ENCODE results near the gene SNX10.

SNX10 gene

GRCh38 chr7:26417911-26418413 lies 126.3 kb downstream of the SNX10 start:
- H3K27me3 ChIP-seq (replicated peaks; ENCODE audit: insufficient read depth, low read length) = no peaks in the 10 kb centered on the region
- no peaks in the 10 kb centered on the region for H3K9me2 ChIP-seq (replicated peaks; ENCODE audit: insufficient read depth, low read length)
- H3K4me1 ChIP-seq (ENCODE audit: low read length) = no peaks in the 10 kb centered on the region
- H3K36me3 ChIP-seq (replicated peaks; ENCODE audit: insufficient read depth, low read length) = no peaks in the 10 kb centered on the region
- H3K27ac ChIP-seq (ENCODE audit: low read length) = no peak overlapping the region
- no peaks in the 10 kb centered on the region for H3K79me2 ChIP-seq (ENCODE audit: low read length)
- H3F3A ChIP-seq (ENCODE audit: insufficient read depth, low read length) = no peaks in the 10 kb centered on the region
- H3K4me3 ChIP-seq (ENCODE audit: low read length) = no peak overlapping the region
- no peak overlapping the region for H2AFZ ChIP-seq (ENCODE audit: low read length)
- H3K9me3 ChIP-seq (replicated peaks; ENCODE audit: insufficient read depth, low read length) = no peaks in the 10 kb centered on the region
- no peak overlapping the region for H3K9ac ChIP-seq (ENCODE audit: low read length)
- H4K20me1 ChIP-seq (ENCODE audit: insufficient read depth, low read length) = no peaks in the 10 kb centered on the region
- no peak for DNase-seq
- H3K4me2 ChIP-seq (ENCODE audit: low read depth, low read length) = no peak overlapping the region
- TF ChIP-seq EZH2 (optimal IDR thresholded peaks at IDR 0.05; ENCODE audit: low read depth, low read length) (no peak), EZH2phosphoT487 (IDR thresholded peaks at IDR 0.05; ENCODE audit: low read length) (no peak), CTCF (IDR thresholded peaks at IDR 0.05; ENCODE audit: low read length) (no peak)

- no peaks in the 10 kb centered on the region for H3F3A ChIP-seq (ENCODE audit: insufficient read depth, low read length)
- no peaks in the 10 kb centered on the region for H3K27me3 ChIP-seq (replicated peaks; ENCODE audit: insufficient read depth, low read length)
- no peak overlapping the region for H3K27ac ChIP-seq (ENCODE audit: low read length)
- H3K4me2 ChIP-seq (ENCODE audit: low read depth, low read length) = no peak overlapping the region
- TF ChIP-seq CTCF (IDR thresholded peaks at IDR 0.05; ENCODE audit: low read length) (no peak), EZH2phosphoT487 (IDR thresholded peaks at IDR 0.05; ENCODE audit: low read length) (no peak), EZH2 (optimal IDR thresholded peaks at IDR 0.05; ENCODE audit: low read depth, low read length) (no peak)
- DNase-seq = no peak
- H3K79me2 ChIP-seq (ENCODE audit: low read length) = no peaks in the 10 kb centered on the region
- H3K9me2 ChIP-seq (replicated peaks; ENCODE audit: insufficient read depth, low read length) = no peaks in the 10 kb centered on the region
- no peaks in the 10 kb centered on the region for H3K36me3 ChIP-seq (replicated peaks; ENCODE audit: insufficient read depth, low read length)
- no peaks in the 10 kb centered on the region for H3K9me3 ChIP-seq (replicated peaks; ENCODE audit: insufficient read depth, low read length)
- no peaks in the 10 kb centered on the region for H4K20me1 ChIP-seq (ENCODE audit: insufficient read depth, low read length)
- H3K4me3 ChIP-seq (ENCODE audit: low read length) = no peak overlapping the region
- H2AFZ ChIP-seq (ENCODE audit: low read length) = no peak overlapping the region
- H3K9ac ChIP-seq (ENCODE audit: low read length) = no peak overlapping the region
- H3K4me1 ChIP-seq (ENCODE audit: low read length) = no peaks in the 10 kb centered on the region
These were observed 127.5 kb downstream of the SNX10 start for GRCh38 chr7:26419198-26419597.

GRCh38 chr7:26420422-26421019 lies 128.9 kb downstream of the SNX10 start:
- H3F3A ChIP-seq (ENCODE audit: insufficient read depth, low read length) = no peaks in the 10 kb centered on the region
- no peaks in the 10 kb centered on the region for H3K4me1 ChIP-seq (ENCODE audit: low read length)
- H3K79me2 ChIP-seq (ENCODE audit: low read length) = no peaks in the 10 kb centered on the region
- no peaks in the 10 kb centered on the region for H3K27me3 ChIP-seq (replicated peaks; ENCODE audit: insufficient read depth, low read length)
- H3K4me3 ChIP-seq (ENCODE audit: low read length) = no peak overlapping the region
- H3K27ac ChIP-seq (ENCODE audit: low read length) = no peak overlapping the region
- no peak overlapping the region for H3K9ac ChIP-seq (ENCODE audit: low read length)
- no peak overlapping the region for H3K4me2 ChIP-seq (ENCODE audit: low read depth, low read length)
- DNase-seq = no peak
- H2AFZ ChIP-seq (ENCODE audit: low read length) = no peak overlapping the region
- H3K9me3 ChIP-seq (replicated peaks; ENCODE audit: insufficient read depth, low read length) = no peaks in the 10 kb centered on the region
- H4K20me1 ChIP-seq (ENCODE audit: insufficient read depth, low read length) = no peaks in the 10 kb centered on the region
- H3K9me2 ChIP-seq (replicated peaks; ENCODE audit: insufficient read depth, low read length) = no peaks in the 10 kb centered on the region
- TF ChIP-seq EZH2 (optimal IDR thresholded peaks at IDR 0.05; ENCODE audit: low read depth, low read length) = no peak
- H3K36me3 ChIP-seq (replicated peaks; ENCODE audit: insufficient read depth, low read length) = no peaks in the 10 kb centered on the region

GRCh38 chr7:26422761-26423160 lies 131.1 kb downstream of the SNX10 start:
- Histone ChIP-seq H3K4me2 (ENCODE audit: low read depth, low read length) (no peak overlapping the region), H3K79me2 (ENCODE audit: low read length) (no peaks in the 10 kb centered on the region), H3K36me3 (replicated peaks; ENCODE audit: insufficient read depth, low read length) (no peaks in the 10 kb centered on the region), H3K27ac (ENCODE audit: low read length) (no peak overlapping the region), H3K4me3 (ENCODE audit: low read length) (no peak overlapping the region), H3K9me2 (replicated peaks; ENCODE audit: insufficient read depth, low read length) (no peaks in the 10 kb centered on the region), H2AFZ (ENCODE audit: low read length) (no peak overlapping the region), H3K27me3 (replicated peaks; ENCODE audit: insufficient read depth, low read length) (no peaks in the 10 kb centered on the region), H3K9me3 (replicated peaks; ENCODE audit: insufficient read depth, low read length) (no peaks in the 10 kb centered on the region), H4K20me1 (ENCODE audit: insufficient read depth, low read length) (no peaks in the 10 kb centered on the region), H3F3A (ENCODE audit: insufficient read depth, low read length) (no peaks in the 10 kb centered on the region), H3K4me1 (ENCODE audit: low read length) (no peaks in the 10 kb centered on the region), H3K9ac (ENCODE audit: low read length) (no peak overlapping the region)
- TF ChIP-seq EZH2phosphoT487 (IDR thresholded peaks at IDR 0.05; ENCODE audit: low read length) (no peak), CTCF (IDR thresholded peaks at IDR 0.05; ENCODE audit: low read length) (no peak), EZH2 (optimal IDR thresholded peaks at IDR 0.05; ENCODE audit: low read depth, low read length) (no peak)
- DNase-seq = no peak
